Neural progenitor cell (in vitro differentiated cells): ENCODE results near the gene MUC6.

Source experiments
- EZH2 ChIP-seq: fragments of 200-600 bp; sonication (generic); IDR thresholded peaks from 2 replicates; pipeline ENCODE4 v1.6.1; 2017; ENCODE audit warnings: antibody characterized with exemption, mild to moderate bottlenecking, moderate library complexity
- EZH2phosphoT487 ChIP-seq: fragments of 200-600 bp; sonication (generic); IDR thresholded peaks from 2 replicates; pipeline ENCODE4 v1.6.1; 2017; ENCODE audit warnings: antibody characterized with exemption
- TF ChIP-seq, protein P1 (sequence below): fragments of 200-600 bp; sonication (generic); IDR thresholded peaks from 2 replicates; pipeline ENCODE4 v1.5.1; 2017; ENCODE audit warnings: antibody characterized with exemption, mild to moderate bottlenecking

GRCh38 chr11:1042626-1043562 lies 6.4 kb upstream of the MUC6 start:
- TF ChIP-seq, protein P1, sequence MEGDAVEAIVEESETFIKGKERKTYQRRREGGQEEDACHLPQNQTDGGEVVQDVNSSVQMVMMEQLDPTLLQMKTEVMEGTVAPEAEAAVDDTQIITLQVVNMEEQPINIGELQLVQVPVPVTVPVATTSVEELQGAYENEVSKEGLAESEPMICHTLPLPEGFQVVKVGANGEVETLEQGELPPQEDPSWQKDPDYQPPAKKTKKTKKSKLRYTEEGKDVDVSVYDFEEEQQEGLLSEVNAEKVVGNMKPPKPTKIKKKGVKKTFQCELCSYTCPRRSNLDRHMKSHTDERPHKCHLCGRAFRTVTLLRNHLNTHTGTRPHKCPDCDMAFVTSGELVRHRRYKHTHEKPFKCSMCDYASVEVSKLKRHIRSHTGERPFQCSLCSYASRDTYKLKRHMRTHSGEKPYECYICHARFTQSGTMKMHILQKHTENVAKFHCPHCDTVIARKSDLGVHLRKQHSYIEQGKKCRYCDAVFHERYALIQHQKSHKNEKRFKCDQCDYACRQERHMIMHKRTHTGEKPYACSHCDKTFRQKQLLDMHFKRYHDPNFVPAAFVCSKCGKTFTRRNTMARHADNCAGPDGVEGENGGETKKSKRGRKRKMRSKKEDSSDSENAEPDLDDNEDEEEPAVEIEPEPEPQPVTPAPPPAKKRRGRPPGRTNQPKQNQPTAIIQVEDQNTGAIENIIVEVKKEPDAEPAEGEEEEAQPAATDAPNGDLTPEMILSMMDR = no peak
- TF ChIP-seq EZH2 = no peak
- no peak for TF ChIP-seq EZH2phosphoT487
